ENCODE data around the gene GGCX. TPM values are rescaled to one million over a fixed set of nuclear protein-coding genes. Genes with fewer than 3 reads are reported as not detected.

Gene GGCX
- total RNA-seq, 6 donors from 2014 or later: 21.2 to 70.6 (median 38.0) TPM

DNA sequence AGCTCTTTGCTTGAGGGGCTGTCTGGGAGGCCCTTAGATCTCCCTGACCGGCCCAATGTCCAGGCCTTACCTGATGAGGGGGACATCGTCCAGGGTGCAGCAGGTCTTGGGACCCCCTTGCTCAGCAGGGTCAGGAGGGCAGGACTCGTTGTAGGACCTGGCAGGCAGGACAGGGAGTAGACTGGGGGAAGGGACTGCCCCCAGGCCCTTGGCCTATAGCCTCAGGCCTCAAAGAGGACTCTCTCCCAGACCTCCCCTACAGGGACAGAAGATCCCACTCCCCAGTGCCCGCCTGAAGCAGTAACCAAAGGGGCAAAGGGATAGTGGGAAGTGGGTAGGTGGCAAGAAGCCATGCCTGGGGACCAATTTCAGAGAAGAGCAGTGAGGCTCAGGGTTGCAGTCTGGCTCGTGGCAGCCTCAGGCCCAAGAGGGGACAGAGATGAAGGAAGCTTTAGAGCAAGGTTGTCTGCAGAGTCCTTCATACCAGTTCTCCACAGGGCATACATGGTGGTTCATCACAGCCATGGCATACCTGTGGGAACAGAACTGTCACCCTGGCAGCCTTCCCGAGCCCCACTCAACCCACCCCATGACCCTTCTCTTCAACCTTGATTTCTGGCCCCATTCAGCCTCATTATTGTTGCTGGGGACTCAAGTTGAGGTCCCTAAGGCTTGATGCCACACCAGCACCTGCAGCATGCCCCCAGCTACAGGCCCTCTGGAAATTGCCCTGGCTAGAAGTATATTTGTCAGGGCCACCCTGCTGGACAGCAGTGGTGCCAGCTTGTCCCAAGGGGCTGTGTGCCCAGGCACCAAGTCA, 39.9 kb upstream of the GGCX start:
- DNase-seq (no peak), ATAC-seq (ENCODE audit: low FRiP score in 2 of 2) (no peak)
- Histone ChIP-seq H3K4me1 (peaks cover 43 to 63% (median 47%) of the 10 kb centered on the region in 4 donors), H3K4me3 (peak overlapping the region; percentile 42 to 80 (median 67)), H3K27ac (peak overlapping the region; percentile 87 to 92 (median 92)), H3K27me3 (no peaks in the 10 kb centered on the region), H3K36me3 (peaks cover 9 to 38% (median 23%) of the 10 kb centered on the region in 4 donors), H3K9me3 (no peaks in the 10 kb centered on the region)
- TF ChIP-seq POLR2A (IDR thresholded peaks at IDR 0.05) (no peak), POLR2AphosphoS5 (IDR thresholded peaks at IDR 0.05) (no peak), EP300 (IDR thresholded peaks at IDR 0.05) (no peak)
- TF ChIP-seq, protein P1, sequence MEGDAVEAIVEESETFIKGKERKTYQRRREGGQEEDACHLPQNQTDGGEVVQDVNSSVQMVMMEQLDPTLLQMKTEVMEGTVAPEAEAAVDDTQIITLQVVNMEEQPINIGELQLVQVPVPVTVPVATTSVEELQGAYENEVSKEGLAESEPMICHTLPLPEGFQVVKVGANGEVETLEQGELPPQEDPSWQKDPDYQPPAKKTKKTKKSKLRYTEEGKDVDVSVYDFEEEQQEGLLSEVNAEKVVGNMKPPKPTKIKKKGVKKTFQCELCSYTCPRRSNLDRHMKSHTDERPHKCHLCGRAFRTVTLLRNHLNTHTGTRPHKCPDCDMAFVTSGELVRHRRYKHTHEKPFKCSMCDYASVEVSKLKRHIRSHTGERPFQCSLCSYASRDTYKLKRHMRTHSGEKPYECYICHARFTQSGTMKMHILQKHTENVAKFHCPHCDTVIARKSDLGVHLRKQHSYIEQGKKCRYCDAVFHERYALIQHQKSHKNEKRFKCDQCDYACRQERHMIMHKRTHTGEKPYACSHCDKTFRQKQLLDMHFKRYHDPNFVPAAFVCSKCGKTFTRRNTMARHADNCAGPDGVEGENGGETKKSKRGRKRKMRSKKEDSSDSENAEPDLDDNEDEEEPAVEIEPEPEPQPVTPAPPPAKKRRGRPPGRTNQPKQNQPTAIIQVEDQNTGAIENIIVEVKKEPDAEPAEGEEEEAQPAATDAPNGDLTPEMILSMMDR (IDR thresholded peaks at IDR 0.05): no peak
- WGBS, 2 donors: 71 to 84% methylated on average over 3 to 6 of the region's 6 CpGs

DNA sequence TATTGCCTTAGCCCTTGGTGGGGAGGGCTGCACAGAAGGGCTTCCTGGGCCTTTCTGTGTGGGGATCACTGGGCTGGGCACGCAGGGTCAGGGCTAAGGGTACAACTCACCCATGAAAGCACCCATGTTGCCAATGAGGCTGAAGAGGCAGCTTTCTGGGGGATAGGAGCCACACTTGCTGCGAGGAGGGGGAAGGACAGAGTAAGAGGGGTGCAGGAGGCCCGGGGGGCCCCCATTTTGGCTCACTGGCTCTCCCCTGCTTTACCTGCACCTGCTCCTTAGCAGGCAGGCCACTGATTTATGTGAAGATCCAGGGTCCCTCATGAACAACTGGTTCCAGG, 38.9 kb upstream of the GGCX start:
- ATAC-seq (ENCODE audit: low FRiP score in 2 of 2) (no peak), DNase-seq (no peak)
- Histone ChIP-seq H3K27me3 (no peaks in the 10 kb centered on the region), H3K9me3 (no peaks in the 10 kb centered on the region), H3K4me3 (no peak overlapping the region), H3K4me1 (peaks cover 34 to 58% (median 40%) of the 10 kb centered on the region in 4 donors), H3K27ac (peak overlapping the region in 3 of 4 donors; percentile 31 to 92 (median 87)), H3K36me3 (peaks cover 9 to 38% (median 23%) of the 10 kb centered on the region in 4 donors)
- 72% methylated on average over 3 of the region's 3 CpGs; no CpG with 5 or more reads in 1 of the 2 donors for WGBS, 2 donors
- TF ChIP-seq, protein P1 (IDR thresholded peaks at IDR 0.05): no peak

DNA sequence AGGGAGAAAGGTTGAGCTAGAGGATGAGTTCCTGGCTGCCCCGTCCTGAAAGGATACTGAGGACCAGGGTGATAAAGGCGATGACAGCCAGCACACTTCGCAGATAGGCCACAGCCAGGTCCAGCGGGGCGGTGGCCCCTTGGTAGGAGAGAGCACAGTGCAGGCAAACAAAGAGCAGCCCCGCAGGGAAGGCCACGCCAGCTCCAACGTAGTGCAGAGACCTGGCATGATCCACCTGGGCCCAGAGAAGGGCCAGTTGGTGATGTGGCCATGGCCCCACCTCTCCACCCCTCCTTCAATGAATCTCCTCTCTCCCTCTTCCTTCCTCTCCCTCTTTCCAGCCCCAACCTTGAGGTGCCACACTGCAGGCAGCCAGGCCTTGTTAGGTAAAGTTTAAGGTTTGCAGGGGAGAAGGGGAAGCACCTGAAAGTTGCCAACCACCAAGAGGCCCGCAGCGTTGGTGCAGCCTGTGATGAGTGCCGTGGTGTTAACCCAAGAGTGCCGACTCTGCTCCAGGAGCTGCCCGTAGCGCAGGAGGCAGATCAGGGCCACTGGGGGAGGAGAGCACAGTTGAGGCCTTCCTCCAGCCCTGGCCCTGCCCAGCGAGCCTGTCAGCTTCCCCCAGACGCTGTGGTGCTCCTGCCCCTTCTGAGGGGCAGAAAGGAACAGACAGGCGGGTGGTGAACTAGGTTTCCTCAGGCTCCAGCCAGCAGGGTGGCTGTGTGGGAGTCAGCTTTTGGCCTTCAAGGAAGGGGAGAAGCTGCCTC, 38.4 kb upstream of the GGCX start:
- DNase-seq (no peak), ATAC-seq (ENCODE audit: low FRiP score in 2 of 2) (no peak)
- Histone ChIP-seq H3K4me1 (peaks cover 31 to 57% (median 38%) of the 10 kb centered on the region in 4 donors), H3K27me3 (no peaks in the 10 kb centered on the region), H3K27ac (peak overlapping the region in 2 of 4 donors; percentile 31 to 92), H3K4me3 (no peak overlapping the region), H3K9me3 (no peaks in the 10 kb centered on the region), H3K36me3 (peaks cover 9 to 38% (median 23%) of the 10 kb centered on the region in 4 donors)
- WGBS, 2 donors: 72 to 75% methylated on average over 14 to 17 of the region's 17 CpGs
- TF ChIP-seq EP300 (IDR thresholded peaks at IDR 0.05) (no peak), POLR2A (IDR thresholded peaks at IDR 0.05) (no peak), POLR2AphosphoS5 (IDR thresholded peaks at IDR 0.05) (no peak)
- TF ChIP-seq, protein P1 (IDR thresholded peaks at IDR 0.05): no peak

DNA sequence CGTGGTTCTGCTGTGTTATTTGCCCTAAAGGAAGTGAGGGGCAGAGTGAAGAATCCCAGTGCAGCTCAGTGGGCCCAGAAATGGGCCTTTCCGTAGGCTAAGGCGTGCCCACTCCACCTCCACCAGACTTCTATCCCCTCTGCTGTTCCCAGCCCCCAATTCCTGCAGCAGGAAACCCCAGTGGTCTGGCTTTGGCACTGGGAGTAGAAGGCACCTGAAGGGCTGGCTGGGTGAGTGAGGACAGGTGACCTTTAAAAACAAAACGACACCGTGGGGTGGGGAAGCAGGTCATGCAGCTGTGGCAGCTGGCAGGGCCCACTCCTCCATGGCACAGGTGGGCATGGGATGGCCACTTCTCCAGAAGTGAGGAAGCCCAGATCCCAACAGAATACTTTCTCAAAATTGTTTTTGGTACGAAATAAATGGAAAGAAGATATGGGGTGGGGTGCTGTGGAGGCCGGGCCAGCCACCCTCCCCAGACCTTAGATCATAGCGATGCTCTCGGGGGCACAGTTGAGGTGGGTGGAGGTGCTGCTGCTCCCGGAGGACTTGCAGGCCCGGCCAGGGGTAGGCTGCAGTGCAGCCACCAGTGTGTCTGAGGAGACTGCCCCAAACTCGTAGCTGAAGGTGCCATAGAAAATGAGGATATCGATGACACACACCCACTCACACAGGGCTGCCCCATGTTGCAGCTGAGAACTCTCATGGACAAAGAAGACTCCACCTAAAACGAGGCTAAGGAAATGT, 37.5 kb upstream of the GGCX start:
- TF ChIP-seq, protein P1 (IDR thresholded peaks at IDR 0.05): no peak
- TF ChIP-seq EP300 (IDR thresholded peaks at IDR 0.05): no peak
- no peak for TF ChIP-seq POLR2A (IDR thresholded peaks at IDR 0.05)
- no peak for TF ChIP-seq POLR2AphosphoS5 (IDR thresholded peaks at IDR 0.05)
- Histone ChIP-seq H3K4me3 (no peak overlapping the region), H3K27me3 (no peaks in the 10 kb centered on the region), H3K36me3 (peaks cover 9 to 38% (median 23%) of the 10 kb centered on the region in 4 donors), H3K27ac (no peak overlapping the region), H3K4me1 (peaks cover 29 to 57% (median 37%) of the 10 kb centered on the region in 4 donors), H3K9me3 (no peaks in the 10 kb centered on the region)
- 79 to 80% methylated on average over 14 of the region's 14 CpGs for WGBS, 2 donors
- no peak for ATAC-seq (ENCODE audit: low FRiP score in 2 of 2)
- no peak for DNase-seq
